ENCODE results near the gene HSPA12B.

HSPA12B gene

GRCh38 chr20:3759884-3760283 lies 27.4 kb downstream of the HSPA12B start:
- no peak overlapping the region for H3K4me3 ChIP-seq (ENCODE audit: low read depth, low read length)
- no peak for DNase-seq (ENCODE audit: low read depth)

- H3K4me3 ChIP-seq (ENCODE audit: low read depth, low read length): no peak overlapping the region
- DNase-seq (ENCODE audit: low read depth): no peak
These were observed 28.3 kb downstream of the HSPA12B start for GRCh38 chr20:3760655-3761348.

GRCh38 chr20:3763671-3764601 lies 31.5 kb downstream of the HSPA12B start:
- no peak overlapping the region for H3K4me3 ChIP-seq (ENCODE audit: low read depth, low read length)
- no peak for DNase-seq (ENCODE audit: low read depth)

GRCh38 chr20:3764659-3765058 lies 32.2 kb downstream of the HSPA12B start:
- no peak for DNase-seq (ENCODE audit: low read depth)

GRCh38 chr20:3765171-3765882 lies 32.8 kb downstream of the HSPA12B start:
- DNase-seq (ENCODE audit: low read depth): no peak
- no peak overlapping the region for H3K4me3 ChIP-seq (ENCODE audit: low read depth, low read length)

More at GRCh38 chr20:3764659-3765058, 32.2 kb downstream of the HSPA12B start:
- H3K4me3 ChIP-seq (ENCODE audit: low read depth, low read length): no peak overlapping the region

GRCh38 chr20:3766422-3767109 lies 34.1 kb downstream of the HSPA12B start:
- peak overlapping the region; percentile 90 for H3K4me3 ChIP-seq (ENCODE audit: low read depth, low read length)
- no peak for DNase-seq (ENCODE audit: low read depth)

GRCh38 chr20:3767110-3767426 lies 34.6 kb downstream of the HSPA12B start:
- peak overlapping the region; percentile 90 for H3K4me3 ChIP-seq (ENCODE audit: low read depth, low read length)
- DNase-seq (ENCODE audit: low read depth): no peak

- peak; percentile 92 for DNase-seq (ENCODE audit: low read depth)
- H3K4me3 ChIP-seq (ENCODE audit: low read depth, low read length): peak within 1 kb of the TSS; percentile 90
These were observed 35.2 kb downstream of the HSPA12B start, which contains the start of gene ADISSP for GRCh38 chr20:3767427-3768341. Gene ADISSP (minus strand): TSS chr20:3767753. CDS start chr20:3760100, 7,653 bp downstream.

GRCh38 chr20:3768342-3769130 lies 36.1 kb downstream of the HSPA12B start:
- peak overlapping the region; percentile 90 for H3K4me3 ChIP-seq (ENCODE audit: low read depth, low read length)
- peak; percentile 45 for DNase-seq (ENCODE audit: low read depth)

GRCh38 chr20:3771552-3772058 lies 39.1 kb downstream of the HSPA12B start:
- DNase-seq (ENCODE audit: low read depth): no peak
- no peak overlapping the region for H3K4me3 ChIP-seq (ENCODE audit: low read depth, low read length)

GRCh38 chr20:3775457-3776108 lies 43.1 kb downstream of the HSPA12B start:
- no peak for DNase-seq (ENCODE audit: low read depth)
- H3K4me3 ChIP-seq (ENCODE audit: low read depth, low read length): no peak overlapping the region

GRCh38 chr20:3777381-3777715 lies 44.9 kb downstream of the HSPA12B start:
- DNase-seq (ENCODE audit: low read depth): no peak
- peak overlapping the region; percentile 51 for H3K4me3 ChIP-seq (ENCODE audit: low read depth, low read length)

GRCh38 chr20:3777716-3778629 lies 45.5 kb downstream of the HSPA12B start:
- peak overlapping the region; percentile 51 for H3K4me3 ChIP-seq (ENCODE audit: low read depth, low read length)
- DNase-seq (ENCODE audit: low read depth): no peak

- DNase-seq (ENCODE audit: low read depth): no peak
These were observed 46.5 kb downstream of the HSPA12B start for GRCh38 chr20:3778976-3779375.

GRCh38 chr20:3781153-3781910 lies 48.8 kb downstream of the HSPA12B start, which contains the start of gene SPEF1:
Gene SPEF1 (minus strand): TSS chr20:3781448. CDS start chr20:3781287, 161 bp downstream.
- peak; percentile 72 for DNase-seq (ENCODE audit: low read depth)
- peak within 1 kb of the TSS; percentile 50 for H3K4me3 ChIP-seq (ENCODE audit: low read depth, low read length)

More at GRCh38 chr20:3778976-3779375, 46.5 kb downstream of the HSPA12B start:
- no peak overlapping the region for H3K4me3 ChIP-seq (ENCODE audit: low read depth, low read length)

All from skeletal muscle cell (primary cell).